GM18951 (cell line): ENCODE data around the gene CLDN15.
"Not testable (repeated sequence)": the region's sequence is repeated elsewhere in the genome, so short reads cannot be mapped to it uniquely, and the experiment has no call there.

Experiments
- POLR2A ChIP-seq: IDR thresholded peaks from 4 replicates; pipeline ENCODE4 v1.6.1; 2011; ENCODE audit warnings: mild to moderate bottlenecking; ENCODE audit not compliant: insufficient read length, insufficient read depth; ENCODE audit errors: extremely low read depth
- in situ Hi-C: fragments of 300-500 bp; cut with MboI; formaldehyde crosslinking; loops from one replicate; pipeline ENCODE4 v1.12.0; 2022; ENCODE audit warnings: low sequenced_read_pairs, mixed read lengths, inconsistent platforms; ENCODE audit not compliant: unreplicated experiment

The CLDN15 gene

DNA sequence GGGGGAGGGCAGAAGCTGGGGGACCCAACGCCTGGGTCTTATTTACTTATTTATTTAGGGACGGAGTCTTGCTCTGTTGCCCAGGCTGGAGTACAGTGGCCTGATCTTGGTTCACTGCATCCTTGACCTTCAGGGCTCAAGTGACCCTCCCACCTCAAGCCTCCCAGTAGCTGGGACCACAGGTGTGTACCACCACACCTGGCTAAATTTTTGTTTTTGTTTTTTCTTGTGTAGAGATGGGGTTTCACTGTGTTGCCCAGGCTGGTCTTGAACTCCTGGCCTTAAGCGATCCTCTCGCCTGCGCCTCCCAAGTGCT lies 35.0 kb downstream of the CLDN15 start:
- no peak for TF ChIP-seq POLR2A
- in situ Hi-C loops, result no loop called here

DNA sequence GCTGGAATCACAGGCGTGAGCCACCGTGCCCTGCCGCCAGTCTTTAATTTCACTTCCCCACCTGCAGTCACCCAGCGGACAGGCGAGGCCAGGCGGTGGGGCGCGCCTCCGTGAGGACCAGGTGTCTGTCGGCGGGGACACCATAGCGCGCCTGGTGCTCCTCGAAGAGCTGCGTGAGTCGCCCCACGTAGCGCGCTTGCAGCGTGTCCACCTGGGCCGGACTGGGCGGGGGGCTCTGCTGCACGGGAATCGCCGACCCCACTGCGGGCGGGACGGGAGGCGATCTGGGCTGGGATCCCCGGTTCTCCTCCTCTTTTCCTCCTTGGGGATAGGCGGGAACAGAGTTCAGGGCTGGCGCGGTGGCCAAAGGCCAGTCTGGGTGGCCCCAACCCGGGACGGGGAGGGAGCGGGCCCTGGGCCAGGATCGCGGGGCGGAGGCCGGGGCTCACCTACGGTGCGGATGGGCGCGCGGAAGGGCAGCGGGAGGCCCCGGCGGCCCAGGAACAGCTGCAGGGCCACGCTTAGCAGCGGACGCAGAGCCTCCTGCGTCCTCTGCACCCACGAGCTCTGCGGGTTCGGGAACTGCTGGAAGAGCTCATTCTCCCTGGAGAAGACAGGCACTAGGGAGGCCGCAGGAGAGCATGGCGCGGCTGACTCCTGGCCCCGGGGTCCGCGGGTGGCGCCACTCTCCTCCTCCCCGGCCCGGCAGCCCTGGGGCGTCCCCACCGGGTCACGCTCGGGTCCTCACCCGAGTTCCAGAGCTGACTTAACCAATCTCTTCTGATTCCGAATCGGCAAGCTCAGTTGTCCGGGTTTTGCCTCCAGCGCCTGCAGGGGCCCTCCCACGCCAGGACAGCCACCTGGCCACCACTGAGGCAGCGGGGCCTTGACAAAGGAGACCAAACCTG lies 35.7 kb downstream of the CLDN15 start:
- in situ Hi-C loops, result no loop called here
- TF ChIP-seq POLR2A, result no peak

DNA sequence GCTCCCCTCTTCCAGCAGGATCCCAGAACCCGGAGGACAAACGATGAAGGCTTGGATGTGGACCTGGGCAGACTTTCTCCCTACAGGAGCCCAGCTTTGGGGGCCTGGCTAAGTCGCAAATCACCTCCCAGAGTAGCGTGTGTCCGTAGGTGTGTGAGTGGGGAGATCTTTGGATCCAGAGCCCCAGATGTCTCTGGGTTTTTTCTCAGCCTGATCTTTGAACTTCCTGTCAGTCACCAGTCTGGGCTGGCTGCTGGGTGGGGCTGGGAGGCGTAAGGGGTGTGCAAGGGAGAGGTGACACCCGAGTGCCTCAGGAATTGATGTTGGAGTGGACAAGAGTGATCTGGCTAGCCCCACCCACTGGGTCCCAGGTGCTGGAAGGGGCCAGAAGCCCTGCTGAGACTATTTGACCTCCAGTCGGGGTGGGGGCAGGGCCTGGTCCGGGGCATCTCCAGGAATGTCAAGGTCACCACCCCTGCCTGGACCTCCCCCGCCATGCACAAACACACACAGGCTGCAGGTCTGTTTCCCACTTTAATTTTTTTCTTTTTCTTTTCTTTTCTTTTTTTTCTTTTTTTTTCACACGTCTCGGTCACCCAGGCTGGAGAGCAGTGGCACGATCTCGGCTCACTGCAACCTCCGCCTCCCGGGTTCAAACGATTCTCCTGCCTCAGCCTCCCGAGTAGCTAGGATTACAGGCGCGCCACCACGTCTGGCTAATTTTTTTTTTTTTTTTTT lies 36.6 kb downstream of the CLDN15 start, which contains the start of gene MOGAT3:
Gene MOGAT3 (minus strand): TSS at position 175 of the 738 bp plus-strand sequence. CDS start 182 bp downstream, outside the sequence.
- TF ChIP-seq POLR2A, result no peak
- in situ Hi-C loops, result no loop called here

DNA sequence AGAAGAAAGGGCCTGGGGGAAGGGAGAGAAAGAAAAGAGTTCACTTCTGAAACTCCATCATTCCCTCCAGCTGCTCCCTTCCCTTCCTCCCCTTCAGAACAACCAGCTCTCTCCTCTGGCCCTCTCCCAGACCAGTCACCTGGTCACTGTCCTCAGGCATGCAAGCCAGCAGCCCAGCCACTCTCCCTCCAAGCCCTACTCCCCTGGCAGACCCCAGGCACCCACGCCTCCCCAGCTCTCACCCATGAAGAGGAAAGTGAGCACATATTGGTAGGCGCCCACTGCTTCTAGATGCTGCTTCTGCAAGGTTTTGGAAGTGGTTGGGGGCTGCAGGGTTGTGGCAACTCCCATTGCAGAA lies 37.1 kb downstream of the CLDN15 start:
- in situ Hi-C loops, result no loop called here
- no peak for TF ChIP-seq POLR2A

DNA sequence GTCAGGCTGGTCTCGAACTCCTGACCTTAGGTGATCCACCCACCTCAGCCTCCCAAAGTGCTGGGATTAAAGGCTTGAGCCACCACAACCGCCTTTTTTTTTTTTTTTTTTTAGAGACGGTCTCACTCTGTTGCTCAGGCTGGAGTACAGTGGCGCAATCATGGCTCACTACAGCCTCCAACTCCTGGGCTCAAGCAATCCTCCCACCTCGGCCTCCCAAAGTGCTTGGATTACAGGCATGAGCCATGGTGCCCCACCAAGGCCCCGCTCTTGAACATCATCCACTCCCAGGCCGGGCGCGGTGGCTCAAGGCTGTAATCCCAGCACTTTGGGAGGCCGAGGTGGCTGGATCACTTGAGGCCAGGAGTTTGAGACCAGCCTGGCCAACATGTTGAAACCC lies 38.1 kb downstream of the CLDN15 start:
- in situ Hi-C loops, result not testable (repeated sequence)

DNA sequence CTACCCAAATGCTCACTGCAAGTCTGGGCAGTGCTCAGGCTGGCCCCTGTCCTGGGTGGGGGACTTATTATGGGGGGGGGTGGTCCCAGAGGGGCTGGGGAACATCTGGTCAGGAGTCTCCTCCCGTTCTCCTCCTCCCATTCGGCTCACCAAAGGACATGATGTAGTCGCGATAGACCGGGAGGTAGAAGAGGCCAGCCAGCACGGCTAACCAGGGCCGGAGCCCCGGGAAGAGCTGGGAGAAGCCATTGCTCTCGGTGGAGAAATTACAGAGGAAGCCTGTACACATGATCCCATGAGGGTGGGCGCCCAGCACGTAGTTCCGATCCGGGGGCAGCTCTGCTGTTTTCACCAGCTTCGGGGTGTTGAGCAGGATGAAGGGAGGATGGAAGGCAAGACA lies 39.1 kb downstream of the CLDN15 start:
- TF ChIP-seq POLR2A, result no peak
- in situ Hi-C loops, result no loop called here

DNA sequence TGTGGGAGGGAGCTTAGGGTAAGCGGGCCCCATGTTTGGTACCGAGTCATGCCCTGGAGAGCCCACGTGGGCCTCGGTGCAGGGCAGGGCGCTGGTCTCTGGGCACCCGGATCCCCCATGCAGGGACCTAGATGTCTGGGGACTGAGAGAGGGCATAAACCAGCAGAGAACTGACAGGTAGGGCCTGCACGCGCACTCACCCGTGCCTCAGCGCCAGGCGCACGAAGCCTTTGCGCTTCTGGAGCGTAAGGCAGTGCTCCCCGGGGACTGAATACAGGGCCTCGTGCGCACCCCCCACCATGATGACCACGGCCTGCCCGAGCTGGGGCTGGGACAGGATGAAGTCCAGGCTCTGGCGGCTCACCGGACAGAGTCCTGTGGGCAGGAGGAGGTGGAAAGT lies 39.6 kb downstream of the CLDN15 start:
- TF ChIP-seq POLR2A, result no peak

DNA sequence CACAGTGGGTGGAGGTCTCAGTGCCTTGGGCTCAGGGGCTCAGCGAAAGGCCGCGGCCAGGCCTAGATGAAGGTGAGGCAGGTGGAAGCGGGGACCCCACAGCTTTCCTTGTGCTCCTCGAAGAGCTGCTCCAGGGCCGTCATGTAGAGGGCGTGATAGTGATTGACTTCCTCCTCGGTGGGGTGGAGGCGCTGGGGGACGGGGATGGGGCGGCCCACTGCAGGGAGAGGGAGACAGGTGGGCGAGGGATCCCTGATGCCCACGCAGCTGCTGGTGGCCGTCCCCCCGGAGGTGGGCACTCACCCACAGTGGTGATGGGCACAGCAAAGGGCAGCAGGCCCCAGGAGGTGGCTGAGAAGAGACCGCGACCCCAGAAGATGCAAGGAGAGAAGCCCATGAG lies 41.7 kb downstream of the CLDN15 start:
- no peak for TF ChIP-seq POLR2A
- in situ Hi-C loops, result no loop called here

More for the DNA sequence above, 39.6 kb downstream of the CLDN15 start:
- in situ Hi-C loops, result no loop called here

DNA sequence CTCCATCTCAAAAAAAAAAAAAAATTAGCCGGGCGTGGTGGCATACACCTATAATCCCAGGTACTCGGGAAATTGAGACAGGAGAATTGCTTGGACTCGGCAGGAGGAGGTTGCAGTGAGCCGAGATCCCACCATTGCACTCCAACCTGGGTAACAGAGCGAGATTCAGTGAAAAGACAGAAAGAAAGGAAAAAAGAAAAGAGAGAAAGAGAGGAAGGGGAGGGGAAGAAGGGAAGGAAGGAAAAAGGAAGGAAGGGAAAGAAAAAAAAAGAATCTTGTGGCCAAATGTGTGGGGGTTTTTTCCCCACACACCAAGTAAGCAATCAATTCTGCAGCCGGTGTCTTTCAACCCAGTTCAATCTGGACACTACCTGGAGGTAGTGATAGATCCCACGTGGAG lies 48.5 kb downstream of the CLDN15 start:
- TF ChIP-seq POLR2A, result no peak
- in situ Hi-C loops, result no loop called here

DNA sequence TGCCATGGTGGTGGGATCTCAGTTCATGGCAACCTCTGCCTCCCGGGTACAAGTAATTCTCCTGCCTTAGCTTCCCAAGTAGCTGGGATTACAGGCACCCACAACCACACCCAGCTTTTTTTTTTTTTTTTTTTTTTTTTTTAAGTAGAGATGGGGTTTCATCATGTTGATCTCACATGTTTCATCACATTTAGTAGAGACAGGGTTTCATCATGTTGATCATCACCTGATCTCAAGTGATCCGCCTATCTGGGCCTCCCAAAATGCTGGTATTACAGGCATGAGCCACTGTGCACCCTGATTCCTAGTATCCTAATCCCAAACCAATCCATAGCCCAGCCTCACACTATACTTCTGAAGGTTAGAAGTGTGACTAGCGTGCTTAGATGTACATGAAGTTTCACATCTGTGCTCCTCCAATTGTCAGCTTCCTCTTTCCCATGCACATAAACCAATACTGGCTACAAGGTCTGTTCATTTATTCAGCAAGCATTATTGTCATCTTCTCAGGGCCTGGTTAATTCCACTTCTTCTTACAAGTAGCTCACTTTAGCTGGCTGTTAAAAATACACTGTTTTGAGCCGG lies 50.7 kb downstream of the CLDN15 start:
- in situ Hi-C loops, result no loop called here

DNA sequence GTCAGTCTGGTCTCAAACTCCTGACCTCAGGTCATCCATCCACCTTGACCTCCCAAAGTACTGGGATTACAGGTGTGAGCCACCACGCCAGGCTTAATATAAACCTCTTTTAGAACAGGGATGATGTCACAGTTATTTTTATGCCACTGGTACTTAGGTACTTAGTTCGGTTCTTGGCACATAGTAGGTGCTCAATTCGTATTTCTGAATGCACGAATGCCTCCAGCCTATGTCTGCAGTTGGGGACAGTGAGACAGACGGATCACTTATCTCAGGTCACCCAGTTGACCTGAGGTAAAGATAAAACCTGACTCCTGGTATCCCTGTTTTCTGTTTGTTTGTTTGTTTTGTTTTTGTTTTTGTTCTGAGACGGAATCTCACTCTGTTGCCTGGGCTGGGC lies 51.4 kb downstream of the CLDN15 start:
- no peak for TF ChIP-seq POLR2A
- in situ Hi-C loops, result no loop called here

More for the DNA sequence above, 50.7 kb downstream of the CLDN15 start:
- TF ChIP-seq POLR2A, result no peak

DNA sequence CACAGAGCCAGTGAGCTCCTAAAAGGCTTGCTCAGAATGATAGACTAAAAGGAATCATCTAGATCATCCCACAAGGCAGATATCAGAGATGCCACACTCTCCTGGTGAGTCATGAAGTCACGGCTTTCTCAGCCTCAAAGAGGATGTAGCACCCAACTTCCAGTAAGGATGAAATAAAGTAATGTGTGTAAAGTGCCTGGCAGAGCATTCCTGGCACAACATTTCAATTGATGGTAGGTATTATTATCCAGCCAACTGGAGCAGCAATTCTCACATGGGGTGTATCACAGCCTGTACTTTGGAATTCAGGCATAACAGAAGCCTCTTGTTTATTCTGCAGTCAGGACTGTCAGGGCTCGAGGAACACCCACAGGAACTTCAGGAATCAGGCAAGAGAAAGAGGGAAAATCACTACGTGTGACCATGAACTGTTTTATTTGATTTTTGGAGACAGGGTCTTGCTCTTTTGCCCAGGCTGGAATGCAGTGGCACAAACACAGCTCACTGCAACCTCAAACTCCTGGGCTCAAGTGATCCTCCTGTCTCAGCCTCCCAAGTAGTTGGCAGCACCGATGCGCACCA lies 52.3 kb downstream of the CLDN15 start:
- in situ Hi-C loops, result no loop called here
- no peak for TF ChIP-seq POLR2A
